Measurements from ENCODE around the gene HOPX. TPM values are rescaled to one million over a fixed set of nuclear protein-coding genes. Genes with fewer than 3 reads are reported as not detected.
"Not testable (repeated sequence)": the region's sequence is repeated elsewhere in the genome, so short reads cannot be mapped to it uniquely, and the experiment has no call there.

The HOPX gene
- total RNA-seq, 1 donor from 2014 or later = 0.96 TPM

- no peaks in the 10 kb centered on the region for H3K27me3 ChIP-seq (ENCODE audit: control insufficient read depth, insufficient read depth, low read length)
- TF ChIP-seq CTCF (IDR thresholded peaks at IDR 0.05; ENCODE audit: insufficient read depth, low read length, poor library complexity, severe bottlenecking) = no peak
- no peak overlapping the region for H3K4me3 ChIP-seq (ENCODE audit: low read depth, low read length)
- no peak for DNase-seq (ENCODE audit: low read depth)
- no peaks in the 10 kb centered on the region for H3K36me3 ChIP-seq (ENCODE audit: control insufficient read depth, insufficient read depth, low read length)
Measured at GRCh38 chr4:56701644-56702043, 20.5 kb upstream of the HOPX start.

GRCh38 chr4:56701161-56701480 lies 20.0 kb upstream of the HOPX start:
- Histone ChIP-seq H3K36me3 (ENCODE audit: control insufficient read depth, insufficient read depth, low read length) (no peaks in the 10 kb centered on the region), H3K4me3 (ENCODE audit: low read depth, low read length) (no peak overlapping the region), H3K27me3 (ENCODE audit: control insufficient read depth, insufficient read depth, low read length) (no peaks in the 10 kb centered on the region)
- no peak for DNase-seq (ENCODE audit: low read depth)
- no peak for TF ChIP-seq CTCF (IDR thresholded peaks at IDR 0.05; ENCODE audit: insufficient read depth, low read length, poor library complexity, severe bottlenecking)

- Histone ChIP-seq H3K4me3 (ENCODE audit: low read depth, low read length) (no peak overlapping the region), H3K27me3 (ENCODE audit: control insufficient read depth, insufficient read depth, low read length) (no peaks in the 10 kb centered on the region), H3K36me3 (ENCODE audit: control insufficient read depth, insufficient read depth, low read length) (no peaks in the 10 kb centered on the region)
- no peak for DNase-seq (ENCODE audit: low read depth)
- no peak for TF ChIP-seq CTCF (IDR thresholded peaks at IDR 0.05; ENCODE audit: insufficient read depth, low read length, poor library complexity, severe bottlenecking)
Measured at GRCh38 chr4:56699537-56700105, 18.5 kb upstream of the HOPX start.

GRCh38 chr4:56698329-56698728 lies 17.2 kb upstream of the HOPX start:
- peak; percentile 31 for DNase-seq (ENCODE audit: low read depth)
- TF ChIP-seq CTCF (IDR thresholded peaks at IDR 0.05; ENCODE audit: insufficient read depth, low read length, poor library complexity, severe bottlenecking) = no peak
- Histone ChIP-seq H3K27me3 (ENCODE audit: control insufficient read depth, insufficient read depth, low read length) (no peaks in the 10 kb centered on the region), H3K4me3 (ENCODE audit: low read depth, low read length) (no peak overlapping the region), H3K36me3 (ENCODE audit: control insufficient read depth, insufficient read depth, low read length) (no peaks in the 10 kb centered on the region)

GRCh38 chr4:56696056-56696455 lies 15.0 kb upstream of the HOPX start:
- DNase-seq (ENCODE audit: low read depth) = no peak
- Histone ChIP-seq H3K27me3 (ENCODE audit: control insufficient read depth, insufficient read depth, low read length) (no peaks in the 10 kb centered on the region), H3K4me3 (ENCODE audit: low read depth, low read length) (no peak overlapping the region), H3K36me3 (ENCODE audit: control insufficient read depth, insufficient read depth, low read length) (no peaks in the 10 kb centered on the region)
- TF ChIP-seq CTCF (IDR thresholded peaks at IDR 0.05; ENCODE audit: insufficient read depth, low read length, poor library complexity, severe bottlenecking) = no peak

- not testable (repeated sequence) for H3K4me3 ChIP-seq (ENCODE audit: low read depth, low read length); H3K36me3 ChIP-seq (ENCODE audit: control insufficient read depth, insufficient read depth, low read length); DNase-seq (ENCODE audit: low read depth); H3K27me3 ChIP-seq (ENCODE audit: control insufficient read depth, insufficient read depth, low read length)
Measured at GRCh38 chr4:56693476-56693875, 12.4 kb upstream of the HOPX start.

Measured in kidney epithelial cell (primary cell).